NCI-H2171 treated with DMSO at 0.1 percent for 48 hours (cell line): ENCODE results near the gene CAMK4.
"Not testable (repeated sequence)": the region's sequence is repeated elsewhere in the genome, so short reads cannot be mapped to it uniquely, and the experiment has no call there.

Experiments
- DNase-seq: peaks from one replicate; lab custom pipeline; 2025; lab: John Stamatoyannopoulos, UW

Gene CAMK4

DNA sequence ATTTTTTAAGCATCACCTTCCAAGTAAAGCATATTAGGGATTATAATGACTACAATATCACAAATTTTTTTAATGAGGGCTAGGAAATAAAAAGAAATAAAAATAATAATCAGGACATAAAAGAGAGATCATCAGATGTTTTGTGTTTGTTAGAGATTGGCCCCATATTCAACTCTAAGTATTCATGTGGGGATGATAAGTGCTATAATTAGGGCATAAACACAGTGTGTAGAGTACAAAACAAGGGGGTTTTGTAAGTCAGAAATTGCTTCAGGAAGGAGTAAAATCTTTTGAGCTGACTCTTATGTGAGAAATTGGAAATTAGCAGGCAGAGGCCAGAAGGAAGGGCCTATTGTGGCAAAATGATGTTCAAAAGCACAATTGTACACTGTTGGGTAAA is 160.9 kb downstream of the CAMK4 start:
- DNase-seq: no peak

DNA sequence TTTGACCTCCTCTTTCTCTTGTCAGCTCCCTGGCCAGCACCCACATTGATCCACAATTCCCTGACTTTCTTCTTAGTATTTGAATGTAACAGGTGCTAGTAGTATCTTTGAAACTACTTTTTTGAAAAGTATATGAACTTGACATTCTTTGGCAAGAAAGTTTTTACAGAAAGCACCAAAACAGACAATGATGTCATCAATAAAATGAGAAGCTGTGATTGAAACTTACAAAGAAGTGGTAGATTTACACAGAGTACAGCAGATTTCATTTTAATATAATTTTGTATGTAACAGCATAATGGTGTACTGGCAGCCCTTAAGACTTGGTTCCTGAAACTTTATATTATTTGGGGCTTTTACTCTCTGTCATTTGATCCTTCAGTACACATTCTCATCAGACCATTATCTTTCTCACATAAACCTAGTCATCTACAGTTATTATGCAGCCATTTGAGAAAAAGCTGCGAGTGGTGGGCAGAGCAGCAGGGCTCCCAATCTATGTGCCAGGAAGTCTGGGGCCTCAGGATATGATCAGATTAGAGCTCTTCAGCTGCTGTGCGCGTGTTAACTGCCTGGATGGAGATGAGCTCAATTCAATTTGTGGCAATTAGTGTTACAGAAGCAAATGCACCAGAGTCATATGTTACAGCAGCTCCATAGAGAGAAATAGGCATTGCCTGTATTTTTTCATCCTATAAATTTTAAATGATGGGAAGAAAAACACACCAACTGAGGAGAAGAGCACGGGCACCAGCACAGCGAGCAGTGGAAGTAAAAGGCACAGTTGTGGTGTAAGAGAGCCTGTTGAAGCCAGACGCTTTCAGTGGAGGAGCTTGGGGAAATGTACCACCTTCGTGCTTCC is 162.0 kb downstream of the CAMK4 start:
- DNase-seq: peak; percentile 81

DNA sequence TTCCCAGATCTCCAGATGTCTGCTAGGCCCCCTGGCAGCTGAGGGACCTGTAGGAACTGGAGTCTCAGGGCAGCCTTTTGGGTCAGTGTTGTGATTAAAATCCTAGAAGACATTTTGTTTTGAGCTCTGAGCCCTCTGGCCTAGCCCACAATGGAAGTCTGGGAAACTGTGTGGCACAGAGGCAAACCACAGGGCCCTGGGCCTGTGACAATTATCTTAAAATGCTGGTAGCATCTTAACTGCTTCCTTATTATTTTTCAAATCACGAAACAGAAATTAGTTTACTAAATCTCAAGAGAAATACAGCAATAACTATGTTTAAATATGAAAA is 162.6 kb downstream of the CAMK4 start:
- no peak for DNase-seq

DNA sequence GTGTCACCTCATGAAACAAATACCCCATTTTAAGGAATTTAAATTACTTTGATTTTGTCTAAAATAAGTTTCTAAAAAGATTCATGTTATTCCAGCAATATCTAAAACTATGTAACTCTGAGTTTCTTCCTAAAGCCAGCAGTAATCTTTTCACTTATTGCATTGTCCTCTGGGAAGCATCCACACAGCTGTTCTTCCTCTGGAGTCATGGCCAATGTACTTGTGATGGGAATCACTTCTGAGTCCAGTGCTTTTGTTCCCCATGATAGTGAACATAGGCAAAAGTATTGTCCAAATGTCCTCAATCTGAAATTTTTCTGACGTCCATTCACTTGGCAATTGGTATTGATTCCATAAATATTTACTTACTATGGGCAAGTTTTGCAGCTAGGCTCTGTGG is 163.2 kb downstream of the CAMK4 start:
- no peak for DNase-seq

GRCh38 chr5:111389390-111390082 is 165.4 kb downstream of the CAMK4 start:
- no peak for DNase-seq

- no peak for DNase-seq
Observed at GRCh38 chr5:111392181-111392580, 168.0 kb downstream of the CAMK4 start.

GRCh38 chr5:111394586-111394985 is 170.4 kb downstream of the CAMK4 start:
- no peak for DNase-seq

- DNase-seq: no peak
Observed at GRCh38 chr5:111398013-111398412, 173.8 kb downstream of the CAMK4 start.

GRCh38 chr5:111399113-111399512 is 174.9 kb downstream of the CAMK4 start:
- DNase-seq: no peak

DNA sequence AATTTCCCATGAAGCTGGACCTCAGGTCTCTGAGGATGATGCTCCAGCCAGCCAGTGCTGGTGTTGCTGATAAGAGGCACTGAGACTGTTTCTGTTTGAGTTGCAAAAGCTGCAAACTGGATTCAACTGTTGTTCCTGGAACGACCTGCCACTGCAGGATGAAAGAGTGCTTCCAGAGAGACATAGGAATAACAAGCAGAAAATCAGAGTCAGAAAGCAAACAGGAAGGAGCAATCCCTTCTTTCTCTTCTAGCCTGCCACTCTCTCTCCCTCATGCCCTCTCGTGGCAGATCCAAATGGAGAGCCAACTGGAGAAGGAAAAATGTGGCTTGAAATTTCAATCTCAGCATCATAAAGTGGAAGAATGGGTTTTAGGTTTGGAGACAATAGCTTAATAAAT is 177.7 kb downstream of the CAMK4 start:
- no peak for DNase-seq

GRCh38 chr5:111404270-111404769 is 180.1 kb downstream of the CAMK4 start:
- DNase-seq: no peak

- no peak for DNase-seq
Observed at GRCh38 chr5:111407562-111407961, 183.4 kb downstream of the CAMK4 start.

DNA sequence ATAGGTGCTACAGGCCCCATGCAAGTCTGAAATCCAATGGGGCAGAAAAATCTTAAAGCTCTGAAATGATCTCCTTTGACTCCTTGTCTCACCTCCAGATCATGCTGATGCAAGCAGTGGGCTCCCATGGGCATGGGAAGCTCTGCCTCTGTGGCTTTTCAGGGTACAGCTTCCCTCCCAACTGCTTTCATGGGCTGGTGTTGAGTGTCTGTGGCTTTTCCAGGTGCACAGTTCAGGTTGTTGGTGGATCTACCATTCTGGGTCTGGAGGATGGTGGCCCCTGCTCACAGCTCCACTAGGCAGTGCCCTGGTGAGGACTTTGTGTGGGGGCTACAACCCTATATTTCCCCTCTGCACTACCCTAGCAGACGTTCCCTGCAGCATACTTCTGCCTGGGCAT is 184.6 kb downstream of the CAMK4 start:
- no peak for DNase-seq

- not testable (repeated sequence) for DNase-seq
Observed at GRCh38 chr5:111409266-111409665, 185.1 kb downstream of the CAMK4 start.

DNA sequence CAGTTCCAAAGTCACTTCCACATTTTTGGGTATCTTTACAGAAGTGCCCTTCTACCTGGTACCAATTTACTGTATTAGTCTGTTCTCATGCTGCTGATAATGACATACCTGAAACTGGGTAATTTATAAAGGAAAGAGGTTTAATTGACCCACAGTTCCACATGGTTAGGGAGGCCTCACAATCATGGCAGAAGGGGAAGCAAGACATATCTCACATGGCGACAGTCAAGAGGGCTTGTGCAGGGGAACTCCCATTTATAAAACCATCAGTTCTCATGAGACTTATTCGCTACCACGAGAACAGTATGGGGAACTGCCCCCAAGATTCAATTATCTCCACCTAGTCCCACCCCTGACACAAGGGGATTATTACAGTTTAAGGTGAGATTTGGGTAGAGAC is 185.9 kb downstream of the CAMK4 start:
- not testable (repeated sequence) for DNase-seq

DNA sequence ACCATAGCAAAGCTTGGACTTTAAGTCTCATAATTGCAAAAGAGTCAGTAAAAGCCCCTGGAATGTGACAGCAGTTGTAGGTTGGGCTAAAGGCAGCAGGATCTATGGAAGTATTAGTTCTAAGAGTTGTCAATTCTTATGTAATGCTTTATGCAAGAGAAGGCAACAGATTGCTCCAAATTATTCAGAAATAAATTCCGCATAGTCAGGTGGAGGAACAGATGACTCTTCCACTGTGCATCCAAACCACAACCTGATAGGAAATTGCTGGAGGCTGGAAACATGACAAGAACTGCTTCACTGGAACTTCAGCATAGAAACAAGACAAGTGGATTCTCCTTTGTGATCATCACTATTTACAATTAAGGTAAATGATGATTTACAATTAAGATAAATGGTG is 187.1 kb downstream of the CAMK4 start:
- no peak for DNase-seq

DNA sequence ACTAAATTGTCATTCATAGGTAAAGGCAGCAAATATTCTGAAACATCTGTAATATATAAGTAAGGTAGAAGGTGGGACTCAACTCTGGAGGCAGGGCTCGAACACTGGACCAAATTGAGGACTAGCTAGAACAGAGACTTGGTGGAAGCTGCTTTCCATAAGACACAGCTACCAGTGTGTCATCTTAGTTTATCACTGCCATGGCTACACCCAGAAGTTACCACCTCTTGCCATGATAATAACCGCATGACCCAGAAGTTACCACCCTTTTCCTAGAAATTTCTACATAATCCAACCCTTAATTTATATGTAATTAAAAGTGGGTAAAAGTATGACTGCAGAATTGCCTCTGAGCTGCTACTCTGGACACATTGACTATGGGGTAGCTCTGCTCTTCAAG is 188.4 kb downstream of the CAMK4 start:
- DNase-seq: no peak

GRCh38 chr5:111415053-111415452 is 190.9 kb downstream of the CAMK4 start:
- DNase-seq: no peak

GRCh38 chr5:111422245-111422644 is 198.1 kb downstream of the CAMK4 start:
- no peak for DNase-seq

DNA sequence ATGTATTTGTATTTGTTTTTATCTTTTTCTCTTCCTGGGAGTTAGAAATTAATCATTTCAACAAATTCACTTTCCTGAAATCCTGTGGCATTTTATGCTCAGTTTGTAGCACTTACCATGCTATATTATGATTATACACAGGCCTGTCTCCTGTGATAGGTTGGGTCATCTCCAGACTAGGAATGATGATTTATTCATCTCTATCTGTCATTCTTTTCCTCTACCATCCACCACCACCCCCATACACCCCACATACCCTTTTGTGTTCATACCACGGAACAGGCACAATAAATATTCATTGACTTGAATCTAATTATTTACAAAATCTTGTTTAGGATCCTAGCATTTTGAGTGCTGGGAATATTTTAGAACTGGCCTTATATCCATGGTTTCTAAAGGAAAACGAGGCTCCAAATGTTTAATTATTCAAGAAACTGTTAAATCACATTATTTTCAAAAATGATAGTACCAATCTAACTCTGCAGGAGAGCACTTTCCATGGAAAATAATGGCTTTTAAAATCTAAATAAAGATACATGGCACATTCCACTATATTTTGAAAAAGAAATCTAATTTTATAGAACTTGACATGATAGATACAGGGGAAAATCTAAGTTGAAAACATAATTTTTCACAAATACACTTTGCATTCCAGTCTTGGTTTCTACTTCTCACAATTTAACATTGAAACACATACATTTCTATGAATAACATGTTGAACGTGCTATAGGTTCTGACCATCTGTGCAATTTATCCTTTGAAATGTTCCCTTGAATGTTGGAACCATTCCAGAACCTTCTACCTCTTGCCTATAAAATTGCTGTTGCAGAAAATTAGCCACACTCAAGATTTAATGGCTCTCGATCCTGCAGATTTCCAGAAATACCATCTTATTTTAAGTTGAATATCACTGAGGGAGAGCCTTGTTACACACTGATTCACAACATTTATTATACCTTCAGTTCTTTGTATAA is 198.8 kb downstream of the CAMK4 start:
- peak; percentile 63 for DNase-seq

GRCh38 chr5:111425205-111425604 is 201.0 kb downstream of the CAMK4 start:
- DNase-seq: peak; percentile 0

DNA sequence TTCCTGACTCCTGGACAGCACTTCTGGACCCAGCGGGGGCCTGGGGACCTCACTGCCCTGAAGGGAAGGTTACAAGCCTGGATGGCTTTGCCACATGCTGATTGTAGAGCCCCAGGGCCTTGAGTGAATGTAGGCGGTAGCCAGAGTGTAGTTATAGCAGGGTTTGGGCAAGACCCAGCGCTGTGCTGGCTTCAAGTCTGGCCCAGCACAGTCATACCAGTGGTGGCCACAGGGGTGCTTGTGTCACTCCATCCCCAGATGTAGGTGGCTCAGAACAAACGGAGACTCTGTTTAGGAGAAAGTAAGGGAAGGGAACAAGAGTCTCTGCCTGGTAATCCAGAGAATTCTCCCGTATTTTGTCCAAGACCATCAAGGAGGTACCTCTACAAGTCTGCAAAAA is 203.6 kb downstream of the CAMK4 start:
- no peak for DNase-seq
